Fibroblast of the aortic adventitia (primary cell): ENCODE measurements around the gene CA4. TPM values are rescaled to one million over a fixed set of nuclear protein-coding genes. Genes with fewer than 3 reads are reported as not detected.
"Not testable (repeated sequence)": the region's sequence is repeated elsewhere in the genome, so short reads cannot be mapped to it uniquely, and the experiment has no call there.

Experiments
- DNase-seq: peaks from one replicate; pipeline ENCODE4 v3.0.0-alpha.2; 2010; ENCODE audit warnings: low read depth
- H3K4me3 ChIP-seq: 2 replicates; pipeline ENCODE4 v1.5.1; 2011; ENCODE audit warnings: low read depth, mild to moderate bottlenecking, control low read depth, low read length, moderate library complexity
- CTCF ChIP-seq: IDR thresholded peaks from 2 replicates; pipeline ENCODE4 v1.5.1; 2011; ENCODE audit warnings: mild to moderate bottlenecking, low read length, control low read depth, inconsistent platforms; ENCODE audit not compliant: insufficient read depth
- total RNA-seq: library from RNA; depleted of rRNA; stranded (reverse); fragments of >200 nt; gene quantifications from 2 replicates; pipeline ENCODE4 v1.2.3, GENCODE V29; 2012; ENCODE audit warnings: low replicate concordance

The CA4 gene
- total RNA-seq, 1 donor = not detected

GRCh38 chr17:60171753-60172079 lies 21.9 kb downstream of the CA4 start:
- no peak overlapping the region for H3K4me3 ChIP-seq
- no peak for DNase-seq
- no peak for TF ChIP-seq CTCF

- peak; percentile 21 for DNase-seq
- TF ChIP-seq CTCF = no peak
Observed at GRCh38 chr17:60173304-60173819, 23.6 kb downstream of the CA4 start.

DNA sequence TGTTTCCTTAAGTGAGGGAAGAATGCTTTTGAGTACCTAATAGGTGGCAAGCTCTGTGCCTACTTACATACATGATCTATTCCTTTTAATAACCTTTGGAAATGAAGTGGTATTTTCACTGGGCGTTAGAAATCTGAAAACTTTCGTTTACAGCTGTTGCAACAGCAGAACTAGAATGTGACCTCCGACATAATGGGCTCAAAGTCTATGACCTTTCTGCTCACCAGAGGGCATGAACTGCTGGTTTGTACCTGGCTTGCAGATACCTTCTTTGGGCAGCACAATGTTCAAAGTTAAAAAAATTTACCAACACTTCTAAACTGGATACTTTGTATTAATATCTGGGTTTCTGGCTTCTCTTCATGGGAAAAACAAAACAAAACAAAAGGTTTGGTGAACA lies 24.3 kb downstream of the CA4 start:
- H3K4me3 ChIP-seq = no peak overlapping the region
- no peak for DNase-seq
- TF ChIP-seq CTCF = no peak

More at GRCh38 chr17:60173304-60173819, 23.6 kb downstream of the CA4 start:
- no peak overlapping the region for H3K4me3 ChIP-seq

GRCh38 chr17:60174767-60175166 lies 25.0 kb downstream of the CA4 start:
- not testable (repeated sequence) for H3K4me3 ChIP-seq
- peak; percentile 26 for DNase-seq
- peak; percentile 23 for TF ChIP-seq CTCF

DNA sequence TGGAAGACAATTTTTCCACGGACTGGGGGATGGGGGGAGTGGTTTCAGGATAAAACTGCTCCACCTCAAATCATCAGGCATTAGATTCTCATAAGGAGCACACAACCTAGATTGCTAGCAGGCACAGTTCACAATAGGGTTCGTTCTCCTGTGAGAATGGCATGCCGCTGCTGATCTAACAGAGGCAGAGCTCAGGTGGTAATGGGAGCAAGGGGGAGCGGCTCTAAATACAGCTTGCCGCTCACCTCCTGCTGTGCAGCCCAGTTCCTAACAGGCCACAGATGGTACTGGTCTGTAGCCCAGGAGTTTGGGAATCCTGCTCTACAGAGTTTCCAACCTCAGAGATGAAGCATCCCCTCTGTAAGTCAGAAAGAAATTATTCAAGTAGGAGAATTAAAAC lies 27.0 kb downstream of the CA4 start:
- not testable (repeated sequence) for DNase-seq

DNA sequence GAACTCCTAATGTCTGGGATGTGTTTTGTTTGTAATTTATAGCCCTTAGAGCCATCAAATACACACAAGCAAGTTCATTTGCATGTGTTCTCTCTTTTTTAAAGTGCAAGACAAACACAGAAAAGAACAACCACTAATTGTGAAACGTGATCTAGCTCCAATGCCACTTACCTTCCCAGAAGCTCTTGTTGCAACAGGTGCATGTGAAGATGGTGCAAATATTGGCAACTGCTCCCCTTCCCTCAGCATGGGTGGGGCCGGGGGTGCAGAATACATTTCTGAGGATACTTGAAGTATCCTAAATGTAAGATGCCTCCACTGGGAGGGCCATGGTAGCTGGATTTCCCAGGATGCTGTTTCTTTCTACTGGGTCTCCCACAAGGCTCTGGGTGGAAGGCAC lies 28.4 kb downstream of the CA4 start:
- H3K4me3 ChIP-seq = not testable (repeated sequence)

More for the DNA sequence above, 27.0 kb downstream of the CA4 start:
- H3K4me3 ChIP-seq = not testable (repeated sequence)

DNA sequence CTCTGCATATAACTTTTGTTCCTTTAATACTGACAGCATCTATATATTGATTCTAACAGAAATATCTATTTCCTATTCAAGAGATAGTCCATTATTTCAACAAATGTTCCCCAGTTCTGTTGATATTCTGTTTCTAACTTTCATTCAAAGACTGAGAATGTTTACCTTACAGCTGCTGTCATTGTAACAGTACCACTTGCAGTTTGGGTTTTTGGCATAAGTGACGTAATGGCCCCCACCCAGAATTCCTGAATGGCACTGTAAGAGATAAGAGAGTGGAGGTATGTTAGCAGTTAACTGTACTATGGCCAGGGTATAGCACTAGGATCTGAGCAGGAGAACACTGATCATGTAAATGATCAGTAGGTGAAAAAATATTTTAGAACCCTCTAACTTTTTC lies 30.6 kb downstream of the CA4 start:
- H3K4me3 ChIP-seq, DNase-seq: not testable (repeated sequence)

More for the DNA sequence above, 28.4 kb downstream of the CA4 start:
- DNase-seq = not testable (repeated sequence)

DNA sequence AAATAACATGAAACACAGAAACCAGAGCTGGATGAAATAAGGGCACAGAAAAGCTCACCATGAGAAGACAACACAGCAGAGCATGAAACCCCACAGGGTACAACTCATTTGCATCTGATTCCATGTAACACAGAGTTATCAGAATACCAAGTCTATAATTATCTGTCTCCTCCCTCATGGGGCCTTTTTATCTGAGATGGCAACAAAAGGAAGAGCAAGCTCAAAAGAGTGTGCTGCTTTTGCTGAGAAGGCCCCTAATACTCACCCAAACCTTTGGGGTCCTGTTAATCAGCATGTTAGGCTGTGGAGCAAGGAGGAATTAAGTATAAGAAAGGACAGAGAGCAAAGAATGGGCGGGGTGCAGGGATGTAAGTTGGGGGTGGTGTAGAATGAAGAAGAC lies 36.6 kb downstream of the CA4 start:
- not testable (repeated sequence) for DNase-seq, H3K4me3 ChIP-seq

DNA sequence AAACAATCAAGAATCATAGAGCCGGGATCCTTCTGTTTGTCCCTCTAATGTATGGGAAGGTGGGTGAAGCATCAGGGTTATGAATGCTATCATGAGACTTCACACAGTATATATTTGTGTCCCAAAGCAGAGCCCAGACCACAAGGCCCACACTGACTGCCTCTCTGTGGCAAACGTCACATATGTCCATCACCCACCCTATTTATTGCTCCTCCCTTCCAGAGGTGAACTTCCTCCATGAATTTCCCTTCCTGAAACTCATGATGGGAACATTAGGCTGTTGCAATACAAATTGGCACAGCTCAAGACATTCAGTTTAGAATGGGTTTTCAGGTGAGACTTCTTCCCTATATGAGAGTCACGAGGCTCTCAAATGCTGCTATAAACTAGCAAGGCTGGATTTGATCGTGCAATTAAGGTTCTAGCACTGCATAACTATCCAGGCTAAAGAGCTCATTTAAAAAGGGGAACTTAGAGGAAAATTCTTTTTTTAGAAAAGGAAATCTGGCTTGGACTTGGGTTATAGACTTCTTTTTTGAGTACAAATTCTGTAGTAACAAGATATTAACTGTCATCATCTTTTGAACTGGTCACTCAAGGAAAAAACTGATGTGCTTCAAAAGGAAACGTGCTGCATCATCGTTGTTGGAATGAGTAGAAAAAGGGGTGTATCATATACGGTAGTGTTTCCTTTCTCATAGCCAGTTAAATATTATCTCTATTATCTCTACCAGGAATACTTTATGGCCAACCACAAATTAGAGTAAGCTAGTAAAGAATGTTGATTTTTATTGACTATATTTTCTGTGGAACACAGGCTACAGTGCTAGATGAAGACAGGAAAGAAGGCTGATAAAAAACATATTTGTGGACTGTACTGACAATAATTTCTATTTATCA lies 37.3 kb downstream of the CA4 start:
- H3K4me3 ChIP-seq = not testable (repeated sequence)
- peak; percentile 62 for DNase-seq
